ENCODE measurements around the gene IL25. TPM values are rescaled to one million over a fixed set of nuclear protein-coding genes. Genes with fewer than 3 reads are reported as not detected.

Gene IL25
- total and polyA plus RNA-seq, 2 of the 4 experiments (the other 2 are of a cell fraction): not detected

GRCh38 chr14:23405516-23406025 is 33.0 kb downstream of the IL25 start:
- Histone ChIP-seq H2BK120ac (ENCODE audit: low read depth, low read length) (no peak overlapping the region), H2BK5ac (ENCODE audit: low read depth, low read length, poor library complexity, severe bottlenecking) (no peak overlapping the region), H3K27ac (ENCODE audit: insufficient read depth, low read length) (no peak overlapping the region), H3K9me1 (ENCODE audit: insufficient read depth, low read length) (peaks cover 2% of the 10 kb centered on the region; the same call in 1 of the 2 replicates), H2AK9ac (replicated peaks; ENCODE audit: low read depth, low read length, poor library complexity) (no peak overlapping the region), H3K27me3 (ENCODE audit: control insufficient read depth, insufficient read depth, low read length) (peaks cover 54% of the 10 kb centered on the region), H4K20me1 (ENCODE audit: insufficient read depth, low read length) (no peaks in the 10 kb centered on the region), H3K4ac (ENCODE audit: low read depth, low read length) (no peak overlapping the region), H3K79me1 (ENCODE audit: low read depth in 1 of 2, low read length in 2 of 2) (no peaks in the 10 kb centered on the region), H3K4me1 (ENCODE audit: control insufficient read depth, insufficient read depth, low read length) (no peaks in the 10 kb centered on the region), H3K9ac (ENCODE audit: low read depth, low read length) (no peak overlapping the region), H2AFZ (replicated peaks; ENCODE audit: low read length, poor library complexity) (no peak overlapping the region), H3K9me3 (ENCODE audit: control insufficient read depth, insufficient read depth, low read length) (no peaks in the 10 kb centered on the region), H4K8ac (ENCODE audit: low read depth in 2 of 2, low read length in 2 of 2) (no peak overlapping the region), H2BK15ac (ENCODE audit: low read depth, low read length) (no peak overlapping the region), H2AK5ac (ENCODE audit: low read depth, low read length) (no peak overlapping the region), H4K91ac (ENCODE audit: insufficient read depth, low read depth, low read length) (no peak overlapping the region), H3K14ac (replicated peaks; ENCODE audit: low read depth, low read length) (no peak overlapping the region), H3K18ac (ENCODE audit: low read depth, low read length) (no peak overlapping the region), H3K4me2 (ENCODE audit: low read depth, low read length) (no peak overlapping the region), H4K5ac (ENCODE audit: low read depth, low read length) (no peak overlapping the region), H3K36me3 (ENCODE audit: control insufficient read depth, insufficient read depth, low read length) (no peaks in the 10 kb centered on the region), H3K56ac (ENCODE audit: extremely low read depth, insufficient read depth, low read length) (no peak overlapping the region), H2BK20ac (ENCODE audit: low read depth, low read length) (no peak overlapping the region), H3K4me3 (ENCODE audit: insufficient read depth, low read depth, low read length) (no peak overlapping the region), H3K23ac (ENCODE audit: low read depth, low read length) (no peak overlapping the region)
- intact Hi-C loops (cut with micrococcal nuclease): no loop called here
- dilution Hi-C loops (cut with HindIII; ENCODE audit: low sequenced_read_pairs, unreplicated experiment): no loop called here
- CTCF ChIA-PET: no interaction called here
- ATAC-seq (ENCODE audit: low read depth) (no peak), DNase-seq (no peak)
- no peak for TF ChIP-seq RAD21 (IDR thresholded peaks at IDR 0.05; ENCODE audit: low read length)
- no peak for TF ChIP-seq FOS (IDR thresholded peaks at IDR 0.05; ENCODE audit: low read depth, low read length)
- no peak for TF ChIP-seq POLR2A (IDR thresholded peaks at IDR 0.05; ENCODE audit: low read depth, low read length)
- TF ChIP-seq MAFK (IDR thresholded peaks at IDR 0.05; ENCODE audit: low read depth, low read length): no peak
- TF ChIP-seq SMC3 (IDR thresholded peaks at IDR 0.05; ENCODE audit: low read depth, low read length): no peak
- TF ChIP-seq MAZ (IDR thresholded peaks at IDR 0.05; ENCODE audit: borderline replicate concordance, low read depth, low read length): no peak
- TF ChIP-seq CEBPB (IDR thresholded peaks at IDR 0.05; ENCODE audit: low read depth, low read length): no peak
- TF ChIP-seq CTCF (conservative IDR thresholded peaks at IDR 0.05; ENCODE audit: low read depth, low read length): no peak
- no peak for TF ChIP-seq ELK1 (IDR thresholded peaks at IDR 0.05; ENCODE audit: borderline replicate concordance, low read depth, low read length)
- no peak for TF ChIP-seq BHLHE40 (IDR thresholded peaks at IDR 0.05; ENCODE audit: low read depth, low read length)
- TF ChIP-seq NFE2L2 (IDR thresholded peaks at IDR 0.05; ENCODE audit: low read depth, low read length): no peak
- TF ChIP-seq RFX5 (IDR thresholded peaks at IDR 0.05; ENCODE audit: low read depth, low read length): no peak
- TF ChIP-seq RCOR1 (IDR thresholded peaks at IDR 0.05; ENCODE audit: insufficient replicate concordance, low read length): no peak
- TF ChIP-seq MXI1 (IDR thresholded peaks at IDR 0.05; ENCODE audit: borderline replicate concordance, low read depth, low read length): no peak
- no peak for TF ChIP-seq CHD1 (IDR thresholded peaks at IDR 0.05; ENCODE audit: low read depth, low read length)
- no peak for TF ChIP-seq USF2 (IDR thresholded peaks at IDR 0.05; ENCODE audit: low read depth, low read length)
- no TSS peak for BruUV-seq (replicated peaks)
- POLR2A ChIA-PET (ENCODE audit: unreplicated experiment): no interaction called here
- in situ Hi-C loops (cut with MboI; ENCODE audit: low sequenced_read_pairs): no loop called here
- 76% methylated on average over 6 of the region's 13 CpGs; no CpG with 5 or more reads in 1 of the 2 experiments for WGBS, 2 experiments (ENCODE audit: extremely low coverage in 2 of 2, insufficient read length in 1 of 2)
